PC-9 (cell line): Measurements from ENCODE around the gene ATP12A. TPM values are rescaled to one million over a fixed set of nuclear protein-coding genes. Genes with fewer than 3 reads are reported as not detected.

Experiments
- BruUV-seq: library from RNA; stranded (reverse); fragments of 400-500 nt; replicated peaks from 2 replicates; lab custom pipeline; 2021; lab: Mats Ljungman, UMichigan
- CTCF ChIA-PET: fragments of 300-600 bp; sonication (Branson Sonifier 250); formaldehyde crosslinking; loops from one replicate; lab custom pipeline; 2022; ENCODE audit warnings: antibody characterized with exemption; lab: Charles Lee
- POLR2A ChIA-PET: fragments of 300-600 bp; sonication (Branson Sonifier 250); formaldehyde crosslinking; loops from one replicate; lab custom pipeline; 2022; ENCODE audit warnings: antibody characterized with exemption; ENCODE audit not compliant: unreplicated experiment; lab: Charles Lee
- DNase-seq, 2 experiments: peaks; one replicate each; pipeline versions ENCODE4 v3.0.0 to v3.0.0-alpha.2; 2015 to 2022; ENCODE audit warnings: mixed read lengths in 1 of 2
- H2AFZ ChIP-seq: fragments of 200-600 bp; sonication (generic); 2 replicates; pipeline ENCODE4 v1.8.1; 2017; ENCODE audit warnings: antibody characterized with exemption
- H3F3A ChIP-seq: fragments of 200-600 bp; sonication (generic); 2 replicates; pipeline ENCODE4 v1.8.1; 2017; ENCODE audit warnings: antibody characterized with exemption, mild to moderate bottlenecking, low read depth; ENCODE audit not compliant: insufficient read depth
- H3K27ac ChIP-seq: fragments of 200-600 bp; sonication (generic); 2 replicates; pipeline ENCODE4 v1.6.1; 2016; ENCODE audit warnings: mixed run types
- H3K27me3 ChIP-seq: fragments of 200-600 bp; sonication (generic); 2 replicates; pipeline ENCODE4 v1.6.1; 2016; ENCODE audit warnings: low read depth, mixed run types; ENCODE audit not compliant: insufficient read depth
- H3K36me3 ChIP-seq: fragments of 200-600 bp; sonication (generic); 2 replicates; pipeline ENCODE4 v1.6.1; 2016; ENCODE audit warnings: low read depth, mixed run types
- H3K4me1 ChIP-seq: fragments of 200-600 bp; sonication (generic); replicated peaks from 2 replicates; pipeline ENCODE4 v1.6.1; 2016; ENCODE audit warnings: mixed run types; ENCODE audit not compliant: insufficient read depth
- H3K4me2 ChIP-seq: fragments of 200-600 bp; sonication (generic); 2 replicates; pipeline ENCODE4 v1.6.1; 2017; ENCODE audit warnings: mixed run types
- H3K4me3 ChIP-seq: fragments of 200-600 bp; sonication (generic); 2 replicates; pipeline ENCODE4 v1.6.1; 2016; ENCODE audit warnings: mixed run types
- H3K79me2 ChIP-seq: fragments of 200-600 bp; sonication (generic); 2 replicates; pipeline ENCODE4 v1.6.1; 2017; ENCODE audit warnings: low read depth, mixed run types
- H3K9me2 ChIP-seq: fragments of 200-600 bp; sonication (generic); 2 replicates; pipeline ENCODE4 v1.8.1; 2017; ENCODE audit warnings: mild to moderate bottlenecking; ENCODE audit not compliant: insufficient read depth
- H3K9me3 ChIP-seq: fragments of 200-600 bp; sonication (generic); 2 replicates; pipeline ENCODE4 v1.8.1; 2016; ENCODE audit warnings: low read depth; ENCODE audit not compliant: insufficient read depth
- H4K20me1 ChIP-seq: fragments of 200-600 bp; sonication (generic); 2 replicates; pipeline ENCODE4 v1.8.1; 2017; ENCODE audit not compliant: insufficient read depth
- CTCF ChIP-seq: fragments of 200-600 bp; sonication (generic); conservative IDR thresholded peaks from 2 replicates; pipeline ENCODE4 v1.6.1; 2017; ENCODE audit warnings: mixed run types, antibody characterized with exemption, mild to moderate bottlenecking, moderate library complexity
- EZH2 ChIP-seq: fragments of 200-600 bp; sonication (generic); IDR thresholded peaks from 2 replicates; pipeline ENCODE4 v1.8.0; 2017; ENCODE audit warnings: antibody characterized with exemption, low read depth
- intact Hi-C: fragments of 100-400 bp; cut with micrococcal nuclease; formaldehyde crosslinking; loops from one replicate; pipeline ENCODE4 v1.10.0; 2022; ENCODE audit not compliant: unreplicated experiment
- total RNA-seq: library from RNA; stranded (reverse); gene quantifications from 2 replicates; pipeline ENCODE4 v1.2.3, GENCODE V29; 2021

The ATP12A gene
- total RNA-seq, 1 experiment from 2014 or later = 0.09 TPM

GRCh38 chr13:24671386-24672113 lies 8.7 kb upstream of the ATP12A start:
- Histone ChIP-seq H4K20me1 (no peaks in the 10 kb centered on the region), H2AFZ (peak overlapping the region; percentile 76), H3K4me3 (peak overlapping the region; percentile 49; the same call in 1 of the 2 replicates), H3K36me3 (no peaks in the 10 kb centered on the region), H3K79me2 (no peaks in the 10 kb centered on the region), H3K4me1 (peaks cover 45% of the 10 kb centered on the region), H3K9me2 (no peaks in the 10 kb centered on the region), H3K27me3 (no peaks in the 10 kb centered on the region), H3F3A (peaks cover 23% of the 10 kb centered on the region; the same call in 1 of the 2 replicates), H3K9me3 (no peaks in the 10 kb centered on the region), H3K27ac (peak overlapping the region; percentile 88), H3K4me2 (peak overlapping the region; percentile 84)
- peak; percentile 62 to 95 for DNase-seq
- BruUV-seq = no TSS peak
- intact Hi-C loops = loop anchor here (1.0 to 5.0 kb wide), 4 partner anchors 44 to 159 kb away; partner anchors contain the start of gene PARP4
- no peak for TF ChIP-seq EZH2
- peak; percentile 82 for TF ChIP-seq CTCF
- ChIA-PET POLR2A (interaction anchor here (0.6 kb wide), 1 partner anchor 66 kb away, joined by 4 read pairs; no protein-coding TSS in a partner anchor), CTCF (no interaction called here)

GRCh38 chr13:24672141-24673132 lies 7.8 kb upstream of the ATP12A start:
- POLR2A ChIA-PET = interaction anchor here (0.6 kb wide), 1 partner anchor 67 kb away, joined by 4 read pairs; no protein-coding TSS in a partner anchor
- DNase-seq = no peak
- H3K9me2 ChIP-seq = no peaks in the 10 kb centered on the region
- no peaks in the 10 kb centered on the region for H3K36me3 ChIP-seq
- H3K4me1 ChIP-seq = peaks cover 45% of the 10 kb centered on the region
- H3K79me2 ChIP-seq = no peaks in the 10 kb centered on the region
- peaks cover 23% of the 10 kb centered on the region; the same call in 1 of the 2 replicates for H3F3A ChIP-seq
- CTCF ChIA-PET = interaction anchor here (0.6 kb wide), 1 partner anchor 239 kb away, joined by 3 read pairs; no protein-coding TSS in a partner anchor
- peak overlapping the region; percentile 84 for H3K4me2 ChIP-seq
- TF ChIP-seq EZH2 (no peak), CTCF (no peak)
- intact Hi-C loops = loop anchor here (5.0 kb wide), 1 partner anchor 55 kb away; no protein-coding TSS in a partner anchor
- H3K27me3 ChIP-seq = no peaks in the 10 kb centered on the region
- H3K9me3 ChIP-seq = no peaks in the 10 kb centered on the region
- H2AFZ ChIP-seq = peak overlapping the region; percentile 76; the same call in 1 of the 2 replicates
- peak overlapping the region; percentile 49; the same call in 1 of the 2 replicates for H3K4me3 ChIP-seq
- BruUV-seq = no TSS peak
- no peaks in the 10 kb centered on the region for H4K20me1 ChIP-seq
- H3K27ac ChIP-seq = peak overlapping the region; percentile 88
